ENCODE measurements around the gene ANKRD34A. TPM values are rescaled to one million over a fixed set of nuclear protein-coding genes. Genes with fewer than 3 reads are reported as not detected.

The ANKRD34A gene
- total and polyA plus RNA-seq, 2 of the 13 experiments (the other 11 are each of a cell fraction or from before 2014, with no cell fraction given) = 0.05 to 0.07 TPM

GRCh38 chr1:145985502-145986439, 21.4 kb upstream of the ANKRD34A start (continued):
- TF ChIP-seq THRA (CRISPR knock-in tag; IDR thresholded peaks at IDR 0.05; ENCODE audit: borderline replicate concordance) (peak; percentile 57; the same call in 1 of the 2 replicates), AHDC1 (CRISPR knock-in tag; IDR thresholded peaks at IDR 0.05; ENCODE audit: borderline replicate concordance) (peak; percentile 21; the same call in 1 of the 2 replicates), GLI4 (CRISPR knock-in tag; IDR thresholded peaks at IDR 0.05; ENCODE audit: borderline replicate concordance) (no peak), SOX5 (CRISPR knock-in tag; IDR thresholded peaks at IDR 0.05; ENCODE audit: borderline replicate concordance) (0 out of 2 replicates have a peak, but pooled peaks have one; percentile 25), RFX3 (CRISPR knock-in tag; IDR thresholded peaks at IDR 0.05) (peak; percentile 44; the same call in 1 of the 2 replicates), SRF (IDR thresholded peaks at IDR 0.05; ENCODE audit: low read depth, low read length) (peak; percentile 71; the same call in 1 of the 2 replicates), HDAC1 (CRISPR knock-in tag; IDR thresholded peaks at IDR 0.05) (peak; percentile 46; the same call in 1 of the 2 replicates), PPARG (CRISPR knock-in tag; conservative IDR thresholded peaks at IDR 0.05) (0 out of 2 replicates have a peak, but pooled peaks have one; percentile 11), CHCHD3 (CRISPR knock-in tag; IDR thresholded peaks at IDR 0.05) (no peak), CEBPB (IDR thresholded peaks at IDR 0.05; ENCODE audit: borderline replicate concordance, low read depth, low read length) (peak; percentile 14; the same call in 1 of the 2 replicates), RCOR2 (CRISPR knock-in tag; IDR thresholded peaks at IDR 0.05) (peak; percentile 78; the same call in 1 of the 2 replicates), LCORL (IDR thresholded peaks at IDR 0.05) (no peak), LCORL (CRISPR knock-in tag; IDR thresholded peaks at IDR 0.05) (0 out of 2 replicates have a peak, but pooled peaks have one; percentile 62), NR2F6 (IDR thresholded peaks at IDR 0.05) (peak; percentile 55), NR2F6 (CRISPR knock-in tag; IDR thresholded peaks at IDR 0.05) (peak; percentile 52; the same call in 1 of the 2 replicates), FOSL2 (CRISPR knock-in tag; IDR thresholded peaks at IDR 0.05) (0 out of 2 replicates have a peak, but pooled peaks have one; percentile 7), ARID5B (CRISPR knock-in tag; IDR thresholded peaks at IDR 0.05) (peak; percentile 45; the same call in 1 of the 2 replicates)
